Measurements from ENCODE around the gene PRKG1. TPM values are rescaled to one million over a fixed set of nuclear protein-coding genes. Genes with fewer than 3 reads are reported as not detected.

The PRKG1 gene
- total RNA-seq, 4 donors from 2014 or later: 24.0 to 89.1 (median 45.7) TPM

DNA sequence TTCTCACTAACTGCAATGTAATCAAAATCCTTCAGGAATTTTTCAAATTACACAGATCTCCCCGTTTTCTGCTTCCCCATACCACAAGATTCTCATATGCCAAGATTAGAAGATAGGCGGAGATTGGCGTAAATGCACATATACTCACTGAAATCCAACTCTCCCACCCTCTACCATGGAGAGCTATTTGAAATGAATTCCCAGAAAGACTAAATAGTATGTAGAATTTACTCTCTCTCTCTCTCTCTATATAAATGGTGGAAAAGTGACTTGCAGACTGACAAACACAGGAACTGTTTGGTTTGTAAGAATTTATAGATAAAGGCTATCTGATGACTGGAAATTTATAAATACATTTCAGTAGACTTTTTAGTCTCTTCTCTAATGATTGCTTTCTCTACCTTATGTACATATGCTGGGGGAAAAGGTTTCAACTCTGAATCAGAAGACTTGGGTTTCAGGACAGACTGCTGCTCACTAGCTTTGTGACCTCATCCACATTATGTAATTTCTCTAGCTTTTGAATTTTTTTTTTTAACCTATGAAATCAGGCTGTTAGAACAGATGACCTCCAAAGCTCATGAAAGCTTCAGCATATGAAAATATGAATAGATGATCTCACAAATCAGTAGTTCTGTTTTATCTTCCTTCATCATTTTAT is 692.9 kb downstream of the PRKG1 start:
- Histone ChIP-seq H3K27ac (no peak overlapping the region), H3K4me3 (no peak overlapping the region), H3K36me3 (no peaks in the 10 kb centered on the region), H3K9me3 (no peaks in the 10 kb centered on the region), H3K4me1 (no peaks in the 10 kb centered on the region), H3K27me3 (no peaks in the 10 kb centered on the region)
- DNase-seq: no peak
- TF ChIP-seq POLR2A (IDR thresholded peaks at IDR 0.05): no peak
- TF ChIP-seq, protein P1, sequence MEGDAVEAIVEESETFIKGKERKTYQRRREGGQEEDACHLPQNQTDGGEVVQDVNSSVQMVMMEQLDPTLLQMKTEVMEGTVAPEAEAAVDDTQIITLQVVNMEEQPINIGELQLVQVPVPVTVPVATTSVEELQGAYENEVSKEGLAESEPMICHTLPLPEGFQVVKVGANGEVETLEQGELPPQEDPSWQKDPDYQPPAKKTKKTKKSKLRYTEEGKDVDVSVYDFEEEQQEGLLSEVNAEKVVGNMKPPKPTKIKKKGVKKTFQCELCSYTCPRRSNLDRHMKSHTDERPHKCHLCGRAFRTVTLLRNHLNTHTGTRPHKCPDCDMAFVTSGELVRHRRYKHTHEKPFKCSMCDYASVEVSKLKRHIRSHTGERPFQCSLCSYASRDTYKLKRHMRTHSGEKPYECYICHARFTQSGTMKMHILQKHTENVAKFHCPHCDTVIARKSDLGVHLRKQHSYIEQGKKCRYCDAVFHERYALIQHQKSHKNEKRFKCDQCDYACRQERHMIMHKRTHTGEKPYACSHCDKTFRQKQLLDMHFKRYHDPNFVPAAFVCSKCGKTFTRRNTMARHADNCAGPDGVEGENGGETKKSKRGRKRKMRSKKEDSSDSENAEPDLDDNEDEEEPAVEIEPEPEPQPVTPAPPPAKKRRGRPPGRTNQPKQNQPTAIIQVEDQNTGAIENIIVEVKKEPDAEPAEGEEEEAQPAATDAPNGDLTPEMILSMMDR (IDR thresholded peaks at IDR 0.05): no peak

DNA sequence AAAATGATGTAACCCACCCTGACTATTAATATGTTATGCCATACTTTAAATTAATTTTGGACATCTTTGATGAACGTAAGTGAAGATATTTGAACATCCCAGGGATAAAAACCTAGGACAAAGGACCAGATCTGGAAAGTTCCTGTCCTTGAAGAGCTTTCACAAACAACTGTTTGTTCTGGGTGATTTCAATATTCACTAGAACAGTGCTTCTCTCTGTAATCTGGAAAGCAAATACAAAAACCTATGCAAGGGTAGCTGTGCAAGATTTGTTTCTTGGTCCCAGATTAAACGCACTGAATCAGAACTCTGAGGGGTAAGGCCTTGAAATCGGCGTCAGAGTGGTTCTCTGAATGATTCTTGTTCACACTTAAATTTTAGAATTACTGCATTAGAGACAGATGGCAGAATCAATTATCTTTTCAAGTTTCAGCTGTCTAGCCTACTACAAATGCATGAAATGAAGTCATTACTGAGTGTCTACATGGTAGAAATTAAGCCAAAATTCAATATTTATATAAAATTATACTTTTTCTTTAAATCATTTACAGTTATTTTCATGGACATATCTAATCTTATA is 694.7 kb downstream of the PRKG1 start:
- Histone ChIP-seq H3K4me1 (no peaks in the 10 kb centered on the region), H3K36me3 (no peaks in the 10 kb centered on the region), H3K9me3 (no peaks in the 10 kb centered on the region), H3K27ac (no peak overlapping the region), H3K27me3 (no peaks in the 10 kb centered on the region), H3K4me3 (no peak overlapping the region)
- DNase-seq: no peak
- TF ChIP-seq, protein P1 (IDR thresholded peaks at IDR 0.05): no peak
- TF ChIP-seq POLR2A (IDR thresholded peaks at IDR 0.05): no peak

GRCh38 chr10:51770709-51771108 is 696.4 kb downstream of the PRKG1 start:
- no peaks in the 10 kb centered on the region for H3K27me3 ChIP-seq

DNA sequence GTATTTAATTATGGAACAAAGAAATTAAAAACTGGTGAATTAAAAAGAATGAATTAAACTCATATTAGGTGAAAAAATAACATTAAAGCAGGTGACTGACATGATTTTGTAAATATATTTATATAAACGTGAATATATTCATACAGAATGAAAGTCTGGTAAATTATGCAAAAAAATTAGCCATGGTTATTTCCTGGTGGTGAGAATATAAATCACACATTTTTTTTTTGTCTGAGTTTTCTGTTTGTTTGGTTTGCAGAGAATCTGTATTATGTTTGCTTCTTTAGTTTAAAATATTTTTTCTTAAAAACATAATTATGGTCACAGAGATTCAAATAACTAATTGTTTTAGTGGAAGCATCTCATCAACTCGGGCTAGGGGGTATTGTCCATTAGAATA is 698.1 kb downstream of the PRKG1 start:
- DNase-seq: no peak
- Histone ChIP-seq H3K27ac (no peak overlapping the region), H3K36me3 (no peaks in the 10 kb centered on the region), H3K9me3 (no peaks in the 10 kb centered on the region), H3K27me3 (no peaks in the 10 kb centered on the region), H3K4me3 (no peak overlapping the region), H3K4me1 (no peaks in the 10 kb centered on the region)
- no peak for TF ChIP-seq POLR2A (IDR thresholded peaks at IDR 0.05)
- TF ChIP-seq, protein P1 (IDR thresholded peaks at IDR 0.05): no peak

More at GRCh38 chr10:51770709-51771108, 696.4 kb downstream of the PRKG1 start:
- H3K4me1 ChIP-seq: no peaks in the 10 kb centered on the region
- H3K27ac ChIP-seq: no peak overlapping the region
- no peaks in the 10 kb centered on the region for H3K9me3 ChIP-seq
- TF ChIP-seq POLR2A (IDR thresholded peaks at IDR 0.05): no peak
- TF ChIP-seq, protein P1 (IDR thresholded peaks at IDR 0.05): no peak
- H3K36me3 ChIP-seq: no peaks in the 10 kb centered on the region
- no peak for DNase-seq
- H3K4me3 ChIP-seq: no peak overlapping the region

GRCh38 chr10:51773681-51774080 is 699.4 kb downstream of the PRKG1 start:
- Histone ChIP-seq H3K9me3 (no peaks in the 10 kb centered on the region), H3K27me3 (no peaks in the 10 kb centered on the region), H3K36me3 (no peaks in the 10 kb centered on the region), H3K27ac (no peak overlapping the region), H3K4me3 (no peak overlapping the region), H3K4me1 (no peaks in the 10 kb centered on the region)
- no peak for DNase-seq
- TF ChIP-seq, protein P1 (IDR thresholded peaks at IDR 0.05): no peak
- TF ChIP-seq POLR2A (IDR thresholded peaks at IDR 0.05): no peak

All from Peyer's patch (tissue), 4 donors.